Transverse colon (tissue), 3 donors: ENCODE data around the gene ERICH3.

Experiments
- CTCF ChIP-seq, 5 experiments: fragments of 200-600 bp in 3 of 5; fragments of 450-650 bp in 2 of 5; sonication (generic) in 3 of 5; IDR thresholded peaks; 1 replicate in 2 of 5; 2 replicates in 3 of 5; pipeline ENCODE4 v1.5.1; 2016 to 2017; ENCODE audit warnings: antibody characterized with exemption in 5 of 5, inconsistent platforms in 3 of 5, mild to moderate bottlenecking in 2 of 5, moderate library complexity in 1 of 5
- POLR2A ChIP-seq: fragments of 450-650 bp; IDR thresholded peaks from one replicate; pipeline ENCODE4 v1.6.1; 2016; ENCODE audit warnings: antibody characterized with exemption, mild to moderate bottlenecking, moderate library complexity

- TF ChIP-seq POLR2A (no peak), CTCF (IDR thresholded peaks at IDR 0.05) (no peak)
Measured at GRCh38 chr1:74596717-74597116, 76.9 kb downstream of the ERICH3 start.
